COLO829 (cell line): ENCODE results near the gene MIEF1.
"Not testable (repeated sequence)": the region's sequence is repeated elsewhere in the genome, so short reads cannot be mapped to it uniquely, and the experiment has no call there.

Source experiments
- DNase-seq: peaks from one replicate; pipeline ENCODE4 v3.0.0; 2012; ENCODE audit warnings: low spot score

The MIEF1 gene

DNA sequence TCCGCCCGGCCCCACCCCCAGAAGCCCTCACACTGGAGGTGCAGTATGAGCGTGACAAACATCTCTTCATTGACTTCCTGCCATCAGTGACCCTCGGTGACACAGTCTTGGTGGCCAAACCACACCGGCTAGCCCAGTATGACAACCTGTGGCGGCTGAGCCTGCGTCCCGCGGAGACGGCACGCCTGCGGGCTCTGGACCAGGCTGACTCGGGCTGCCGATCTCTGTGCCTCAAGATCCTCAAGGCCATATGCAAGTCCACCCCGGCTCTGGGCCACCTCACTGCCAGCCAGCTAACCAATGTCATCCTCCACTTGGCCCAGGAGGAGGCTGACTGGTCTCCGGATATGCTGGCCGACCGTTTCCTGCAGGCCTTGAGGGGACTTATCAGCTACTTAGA is 11.7 kb downstream of the MIEF1 start:
- DNase-seq: no peak

DNA sequence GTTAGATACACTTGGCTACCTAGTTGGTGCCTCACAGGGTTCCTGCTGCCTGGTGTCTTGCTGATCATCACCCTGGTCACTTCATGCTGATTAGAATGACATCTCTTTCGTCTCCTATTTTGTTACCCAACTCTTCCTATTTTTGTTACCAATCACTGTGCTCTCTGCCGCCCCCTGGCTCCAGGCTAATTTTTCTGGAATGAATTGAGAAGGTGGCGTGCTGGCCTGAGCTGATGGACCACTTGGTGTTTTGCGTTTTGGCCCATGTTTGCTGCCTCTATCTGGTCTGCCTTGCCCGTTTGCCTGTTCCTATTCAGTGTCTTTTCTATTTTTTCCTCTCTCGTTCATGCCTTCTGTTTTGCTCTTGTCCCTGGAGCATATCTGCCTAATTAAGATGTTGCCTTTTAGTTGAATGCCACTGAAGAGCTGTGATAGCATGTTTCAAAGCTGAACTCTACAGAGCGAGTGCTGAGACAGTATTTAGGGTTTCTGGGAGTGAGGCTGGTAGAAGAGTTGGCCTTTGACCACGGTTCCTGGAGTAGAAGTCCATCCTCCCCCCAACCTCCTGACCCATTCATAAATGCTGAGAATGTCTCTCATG is 12.4 kb downstream of the MIEF1 start:
- peak; percentile 48 for DNase-seq

DNA sequence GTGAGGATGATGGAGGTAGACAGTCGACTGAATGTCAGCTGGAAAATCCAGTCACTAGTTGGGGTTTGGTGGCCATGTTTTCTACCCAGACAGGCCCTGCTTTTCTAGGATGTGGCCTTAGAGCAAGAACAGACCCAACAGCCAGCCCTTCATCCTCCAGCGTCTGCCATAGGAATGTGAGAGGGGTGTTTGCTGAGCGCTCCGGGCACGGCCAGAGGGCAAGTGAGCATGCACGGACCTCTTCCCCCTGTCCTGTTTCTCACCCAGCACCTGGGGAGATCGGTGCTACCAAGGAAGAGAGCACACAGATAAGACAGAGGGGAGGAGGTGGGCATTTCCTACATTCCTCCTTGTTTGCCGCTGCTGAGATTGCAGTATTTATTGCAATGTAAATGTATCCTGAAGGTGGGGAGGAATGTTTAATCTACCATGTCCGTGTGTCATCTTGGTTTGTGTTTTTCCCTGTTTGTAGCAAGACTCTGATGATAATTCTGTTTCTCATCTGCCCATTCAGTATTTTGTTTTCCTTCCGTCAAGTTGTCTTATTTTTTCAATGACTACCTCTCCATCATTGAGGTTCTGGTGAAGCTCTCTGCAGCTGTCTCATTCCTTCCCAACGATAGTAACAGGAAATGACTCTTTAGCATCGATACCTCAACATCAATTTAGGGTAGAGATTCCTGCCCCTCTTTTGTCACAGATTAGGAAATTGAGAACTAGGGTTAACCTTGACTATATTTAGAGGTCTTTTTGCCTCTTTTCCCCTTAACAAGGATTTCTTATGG is 13.4 kb downstream of the MIEF1 start:
- DNase-seq: no peak

DNA sequence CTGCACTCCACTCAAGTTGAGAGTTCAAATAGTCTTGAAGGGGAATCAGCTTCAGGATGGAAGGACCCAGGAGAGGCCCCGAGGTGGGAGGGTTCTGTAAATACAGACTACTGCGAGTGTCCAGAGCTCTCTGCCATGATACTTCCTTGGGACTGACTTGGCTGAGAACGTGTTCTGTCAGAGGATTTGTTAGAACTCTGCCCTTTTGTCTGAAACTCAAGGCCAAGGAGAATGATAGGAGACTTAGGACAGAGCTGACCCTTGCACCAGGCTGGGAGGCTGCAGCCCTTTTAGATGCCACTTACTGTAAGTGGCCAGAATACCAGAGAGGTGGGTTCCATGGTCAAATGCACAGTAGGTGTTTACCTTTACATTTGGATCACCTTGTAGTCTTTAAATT is 15.4 kb downstream of the MIEF1 start:
- DNase-seq: no peak

DNA sequence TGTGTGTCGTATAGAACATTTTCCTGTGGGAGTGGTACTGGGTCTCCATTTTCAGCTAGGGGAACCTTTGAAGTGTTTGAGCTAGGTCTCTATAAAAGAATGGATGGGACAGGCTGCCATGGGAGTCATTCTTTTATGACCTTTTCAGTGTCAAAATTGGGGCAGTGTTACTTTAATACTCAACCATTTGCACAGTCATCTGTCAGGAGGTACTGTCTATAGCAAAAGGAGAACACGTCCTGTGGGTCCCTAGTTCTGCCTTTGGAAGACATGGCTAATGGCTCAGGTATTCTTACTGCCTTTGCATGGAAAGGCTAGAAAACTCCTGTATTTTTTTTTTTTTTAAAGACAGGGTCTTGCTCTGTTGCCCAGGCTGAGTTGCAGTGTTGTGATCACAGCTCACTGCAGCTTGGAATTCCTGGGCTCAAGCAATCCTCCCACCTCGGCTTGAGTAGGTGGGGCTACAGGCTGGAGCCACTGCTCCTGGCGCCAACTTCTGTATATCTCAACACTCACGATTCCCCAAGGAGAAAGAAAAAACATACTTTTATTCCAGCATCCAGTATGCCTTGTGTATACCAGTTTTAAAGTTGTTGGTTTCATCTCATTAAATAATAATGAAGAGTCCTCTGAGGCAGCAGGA is 16.2 kb downstream of the MIEF1 start:
- no peak for DNase-seq

DNA sequence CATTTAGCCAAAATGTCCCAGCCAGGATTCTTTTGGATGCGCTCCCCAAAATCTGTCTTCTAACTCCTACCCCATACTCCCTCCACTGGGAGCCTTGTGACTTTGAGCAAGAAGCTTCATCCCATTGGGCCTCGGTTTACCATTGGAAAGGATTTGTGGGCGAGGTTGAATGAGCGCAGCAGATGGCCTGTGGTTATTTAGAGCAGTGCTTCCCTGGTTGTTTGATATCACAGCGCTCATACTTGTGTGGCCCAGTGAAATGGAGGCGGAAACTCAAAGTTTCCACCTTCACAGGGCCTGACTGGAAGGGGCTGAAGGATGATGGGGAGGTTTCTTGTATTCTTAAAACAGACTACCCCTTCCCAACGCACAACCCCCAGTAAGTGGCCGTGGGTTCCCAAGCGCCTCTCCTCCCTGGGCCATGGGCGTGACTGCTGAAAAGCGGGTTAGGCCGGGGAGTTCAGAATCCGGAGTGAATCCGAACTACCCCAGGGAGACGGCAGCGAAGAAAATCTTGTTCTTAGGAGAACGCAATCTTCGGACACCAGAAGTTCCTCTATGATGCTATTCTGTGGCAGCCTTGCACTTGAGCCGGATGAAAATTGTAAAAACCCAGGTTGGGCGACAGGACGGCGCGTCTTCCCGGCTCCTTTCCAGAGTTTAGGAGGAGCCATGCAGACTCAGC is 17.0 kb downstream of the MIEF1 start:
- DNase-seq: peak; percentile 46

DNA sequence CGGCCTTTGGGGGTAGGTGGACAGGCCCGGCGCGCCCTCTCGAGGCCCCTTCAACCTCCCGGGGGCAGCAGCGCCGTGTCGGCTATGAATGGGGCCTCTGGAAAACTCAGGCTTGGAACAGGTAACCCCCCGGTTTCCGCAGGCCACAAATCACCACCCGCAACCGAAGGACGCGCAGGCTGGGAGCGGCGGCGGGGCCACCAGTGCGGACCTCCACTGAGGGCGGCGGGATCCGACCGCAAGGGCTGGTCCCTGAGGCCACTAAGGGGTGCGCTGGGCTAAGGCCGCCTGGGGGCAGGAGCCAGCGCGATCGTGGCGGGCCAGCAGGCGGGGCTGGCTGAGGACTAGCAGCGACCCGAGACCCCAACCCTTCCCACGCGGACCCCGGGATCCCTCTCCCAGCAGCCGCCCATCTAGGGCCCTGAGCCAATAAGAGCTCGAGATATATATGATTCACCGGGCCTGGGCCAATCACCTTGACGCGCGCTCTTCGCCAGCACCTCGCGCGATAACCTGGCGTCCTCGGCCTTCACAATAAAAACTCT is 17.7 kb downstream of the MIEF1 start:
- DNase-seq: peak; percentile 100

DNA sequence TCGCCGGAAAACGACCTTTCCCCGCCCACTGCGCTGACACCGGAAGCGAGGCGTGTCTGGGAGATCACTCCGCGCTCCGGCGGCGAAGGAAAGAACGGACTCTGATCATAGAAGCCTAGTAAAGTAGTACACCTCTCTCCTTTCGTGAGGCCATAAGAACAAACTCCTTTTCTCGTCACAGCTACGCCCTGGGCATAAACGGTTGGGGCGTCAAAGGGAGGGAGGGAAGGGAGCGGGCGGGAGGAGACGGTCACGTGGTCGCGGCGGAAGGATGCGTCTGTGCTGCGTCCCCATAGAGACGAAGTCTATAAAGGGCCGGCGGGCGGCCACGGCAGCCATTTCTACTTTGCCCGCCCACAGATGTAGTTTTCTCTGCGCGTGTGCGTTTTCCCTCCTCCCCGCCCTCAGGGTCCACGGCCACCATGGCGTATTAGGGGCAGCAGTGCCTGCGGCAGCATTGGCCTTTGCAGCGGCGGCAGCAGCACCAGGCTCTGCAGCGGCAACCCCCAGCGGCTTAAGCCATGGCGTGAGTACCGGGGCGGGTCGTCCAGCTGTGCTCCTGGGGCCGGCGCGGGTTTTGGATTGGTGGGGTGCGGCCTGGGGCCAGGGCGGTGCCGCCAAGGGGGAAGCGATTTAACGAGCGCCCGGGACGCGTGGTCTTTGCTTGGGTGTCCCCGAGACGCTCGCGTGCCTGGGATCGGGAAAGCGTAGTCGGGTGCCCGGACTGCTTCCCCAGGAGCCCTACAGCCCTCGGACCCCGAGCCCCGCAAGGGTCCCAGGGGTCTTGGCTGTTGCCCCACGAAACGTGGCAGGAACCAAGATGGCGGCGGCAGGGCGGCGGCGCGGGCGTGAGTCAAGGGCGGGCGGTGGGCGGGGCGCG is 18.4 kb downstream of the MIEF1 start, which contains the start of gene ATF4:
TSS of gene ATF4 (plus strand) at position 337 of the 880 bp plus-strand sequence. CDS start 884 bp downstream, outside the sequence.
- peak; percentile 92 for DNase-seq

DNA sequence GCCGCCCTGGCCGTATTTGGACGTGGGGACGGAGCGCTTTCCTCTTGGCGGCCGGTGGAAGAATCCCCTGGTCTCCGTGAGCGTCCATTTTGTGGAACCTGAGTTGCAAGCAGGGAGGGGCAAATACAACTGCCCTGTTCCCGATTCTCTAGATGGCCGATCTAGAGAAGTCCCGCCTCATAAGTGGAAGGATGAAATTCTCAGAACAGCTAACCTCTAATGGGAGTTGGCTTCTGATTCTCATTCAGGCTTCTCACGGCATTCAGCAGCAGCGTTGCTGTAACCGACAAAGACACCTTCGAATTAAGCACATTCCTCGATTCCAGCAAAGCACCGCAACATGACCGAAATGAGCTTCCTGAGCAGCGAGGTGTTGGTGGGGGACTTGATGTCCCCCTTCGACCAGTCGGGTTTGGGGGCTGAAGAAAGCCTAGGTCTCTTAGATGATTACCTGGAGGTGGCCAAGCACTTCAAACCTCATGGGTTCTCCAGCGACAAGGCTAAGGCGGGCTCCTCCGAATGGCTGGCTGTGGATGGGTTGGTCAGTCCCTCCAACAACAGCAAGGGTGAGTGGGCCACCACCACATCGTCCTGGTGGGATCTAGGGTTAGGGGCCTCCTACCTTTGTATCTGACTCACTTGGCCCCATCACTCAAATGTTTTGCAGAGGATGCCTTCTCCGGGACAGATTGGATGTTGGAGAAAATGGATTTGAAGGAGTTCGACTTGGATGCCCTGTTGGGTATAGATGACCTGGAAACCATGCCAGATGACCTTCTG is 19.2 kb downstream of the MIEF1 start:
- peak; percentile 80 for DNase-seq

DNA sequence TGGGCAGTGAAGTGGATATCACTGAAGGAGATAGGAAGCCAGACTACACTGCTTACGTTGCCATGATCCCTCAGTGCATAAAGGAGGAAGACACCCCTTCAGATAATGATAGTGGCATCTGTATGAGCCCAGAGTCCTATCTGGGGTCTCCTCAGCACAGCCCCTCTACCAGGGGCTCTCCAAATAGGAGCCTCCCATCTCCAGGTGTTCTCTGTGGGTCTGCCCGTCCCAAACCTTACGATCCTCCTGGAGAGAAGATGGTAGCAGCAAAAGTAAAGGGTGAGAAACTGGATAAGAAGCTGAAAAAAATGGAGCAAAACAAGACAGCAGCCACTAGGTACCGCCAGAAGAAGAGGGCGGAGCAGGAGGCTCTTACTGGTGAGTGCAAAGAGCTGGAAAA is 20.0 kb downstream of the MIEF1 start:
- DNase-seq: not testable (repeated sequence)

DNA sequence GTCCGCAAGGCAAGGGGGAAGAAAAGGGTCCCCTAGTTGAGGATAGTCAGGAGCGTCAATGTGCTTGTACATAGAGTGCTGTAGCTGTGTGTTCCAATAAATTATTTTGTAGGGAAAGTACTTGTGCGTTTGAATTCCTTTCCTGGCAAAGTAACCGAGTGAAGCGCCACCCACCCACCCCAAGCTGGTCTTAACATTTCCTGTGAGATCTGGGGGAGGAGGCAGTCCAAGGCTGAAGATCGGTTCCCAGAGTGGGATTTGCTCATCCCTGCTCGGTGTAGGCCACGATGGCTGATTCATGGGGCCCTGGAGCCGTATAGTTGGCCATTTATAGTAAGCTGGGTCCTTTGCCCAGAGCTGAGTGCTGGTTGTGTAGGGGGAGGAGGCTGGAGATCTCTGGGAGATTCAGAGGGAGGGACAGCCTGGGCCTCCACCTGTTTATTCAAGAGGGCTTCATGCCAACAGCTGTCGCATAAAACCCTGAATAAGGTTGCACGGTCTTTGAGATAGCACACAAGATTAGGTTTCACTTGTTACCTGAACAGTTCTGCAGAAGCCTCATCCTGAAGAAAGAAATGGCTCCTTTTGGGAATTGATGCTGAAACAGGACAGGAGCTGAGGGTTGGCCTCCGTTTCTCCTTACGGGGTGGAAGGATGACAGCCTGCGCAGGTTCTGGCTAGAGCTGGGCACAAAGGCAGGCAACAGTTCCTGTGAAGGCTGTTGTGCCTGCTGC is 20.6 kb downstream of the MIEF1 start:
- peak; percentile 49 for DNase-seq

DNA sequence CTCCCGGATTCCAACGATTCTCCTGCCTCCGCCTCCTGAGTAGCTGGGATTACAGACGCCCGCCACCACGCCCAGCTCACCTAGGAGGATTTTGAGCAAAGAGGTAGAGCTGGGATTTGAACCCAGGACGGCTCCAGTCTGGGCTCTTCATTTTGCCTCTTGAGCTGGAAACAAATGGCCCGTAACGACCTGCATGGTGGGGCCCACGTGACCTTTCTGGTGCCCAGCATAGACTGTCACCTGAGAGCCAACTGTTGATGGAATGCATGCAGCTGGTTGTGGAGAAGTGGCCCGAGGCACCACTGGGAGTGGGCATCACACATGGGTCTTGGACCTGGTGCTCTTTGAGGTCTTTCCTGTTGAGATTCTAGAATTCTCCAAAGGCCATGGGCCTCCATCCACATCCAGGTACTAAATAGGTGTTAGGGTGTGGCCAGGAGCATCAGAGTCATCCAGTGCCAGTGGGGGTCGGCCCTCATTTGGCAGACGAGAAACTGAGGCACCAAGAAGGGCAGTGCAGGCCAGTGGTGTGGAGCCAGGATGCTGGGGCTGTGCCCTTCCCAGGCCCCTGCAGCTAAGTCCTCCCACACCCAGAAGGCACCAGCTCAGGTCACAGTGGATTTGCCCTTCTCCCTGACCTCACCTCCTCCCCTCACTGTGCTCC is 22.1 kb downstream of the MIEF1 start:
- no peak for DNase-seq

DNA sequence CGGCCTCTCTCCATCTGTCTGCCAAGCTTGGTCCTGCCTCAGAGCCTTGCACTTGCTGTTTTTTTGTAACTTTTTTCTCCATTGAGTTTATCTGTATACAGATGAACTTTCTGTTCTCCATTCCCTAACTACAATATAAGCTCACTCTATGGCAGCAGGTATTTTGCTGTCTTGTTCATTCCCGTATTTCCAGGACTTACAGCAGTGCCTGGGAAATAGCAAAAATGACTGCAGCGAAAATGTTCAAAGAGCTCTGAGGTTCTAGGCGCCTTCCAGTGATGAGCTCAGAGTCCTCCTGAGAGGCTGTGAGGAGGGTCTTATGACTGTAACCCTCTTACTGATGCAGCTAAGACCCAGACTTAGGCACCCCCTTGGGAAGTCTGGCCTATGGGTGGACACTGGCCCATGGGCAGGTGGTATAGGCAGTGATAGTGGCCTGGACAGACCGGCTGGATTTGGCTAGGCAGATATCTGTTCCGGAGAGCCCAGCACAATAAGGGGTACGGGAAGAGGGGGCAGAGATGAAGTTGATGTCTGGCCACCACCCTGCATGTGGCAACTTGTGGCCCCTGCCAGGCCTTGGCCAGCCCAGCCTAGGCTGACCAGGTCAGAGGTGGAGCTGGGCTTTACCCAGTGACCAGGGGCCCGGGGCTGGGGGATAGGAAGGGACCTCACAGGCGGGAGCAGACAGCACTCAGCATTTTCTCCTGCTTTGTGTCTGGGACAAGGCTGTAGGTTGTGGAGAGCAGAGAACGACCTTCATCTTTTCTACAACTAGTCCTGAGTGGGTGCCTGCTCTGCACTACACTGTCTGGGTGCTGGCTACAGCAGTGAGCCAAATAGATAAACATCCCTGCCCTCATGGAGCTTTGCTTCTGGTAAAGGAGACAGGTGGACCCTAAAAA is 22.9 kb downstream of the MIEF1 start:
- no peak for DNase-seq

DNA sequence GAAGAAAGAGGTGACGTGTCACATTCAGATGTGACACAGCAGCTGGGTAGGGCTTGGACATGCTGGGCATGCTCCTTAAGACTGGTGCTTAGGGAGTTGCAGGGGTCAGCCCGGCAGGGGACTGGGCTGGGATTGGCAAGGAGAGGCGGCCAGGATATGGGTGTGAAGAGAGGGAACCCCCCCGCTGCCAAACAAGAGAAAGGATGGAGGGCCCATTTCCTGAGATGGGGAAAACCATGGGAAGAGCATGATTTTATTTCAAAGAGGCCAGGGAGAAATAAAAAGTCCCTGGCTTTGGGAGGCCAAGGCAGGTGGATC is 23.5 kb downstream of the MIEF1 start:
- DNase-seq: no peak

DNA sequence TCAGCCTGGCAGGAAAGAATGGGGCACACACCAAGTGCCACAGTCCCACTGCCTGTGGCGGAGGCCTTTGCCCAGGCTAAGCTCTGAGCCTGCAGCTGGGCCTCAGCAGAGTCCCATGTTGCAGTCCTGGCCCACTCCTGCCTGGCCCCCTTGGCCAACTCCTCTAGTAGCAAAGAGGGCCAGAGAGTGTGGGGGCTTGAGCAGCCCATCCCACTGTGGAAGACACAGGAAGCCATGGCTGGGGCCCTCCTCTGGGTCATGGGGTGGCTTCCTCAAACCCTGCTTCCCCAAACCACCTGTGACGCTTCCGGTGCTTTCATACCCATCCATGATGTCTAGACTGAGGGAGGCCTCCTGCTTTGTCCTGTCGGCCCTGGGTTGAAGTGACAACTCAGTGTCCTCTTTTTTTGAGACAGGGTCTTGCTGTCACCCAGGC is 24.7 kb downstream of the MIEF1 start:
- no peak for DNase-seq

DNA sequence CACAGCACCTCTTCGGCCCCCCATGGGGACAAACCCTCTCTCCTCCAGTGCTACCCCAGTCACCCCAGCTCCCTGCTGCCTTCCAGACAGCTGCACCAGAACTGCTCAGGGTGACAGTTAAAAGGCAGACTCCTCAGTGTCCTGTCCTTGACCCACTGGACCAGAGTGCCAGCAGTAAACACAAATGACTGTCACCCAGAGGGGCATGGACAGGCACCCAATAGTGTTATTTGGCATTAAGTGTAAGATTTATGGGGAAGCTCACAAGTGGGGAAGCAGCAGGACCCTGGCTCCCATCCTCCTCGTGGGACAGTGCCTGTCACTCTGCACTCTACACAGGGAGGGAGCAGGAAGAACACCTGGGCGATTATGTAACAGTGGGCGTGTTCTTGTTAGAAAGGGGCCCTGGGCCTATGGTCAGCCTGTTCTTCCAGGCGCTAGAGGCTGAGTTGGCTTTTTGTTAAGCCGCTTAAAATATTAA is 25.4 kb downstream of the MIEF1 start:
- no peak for DNase-seq

DNA sequence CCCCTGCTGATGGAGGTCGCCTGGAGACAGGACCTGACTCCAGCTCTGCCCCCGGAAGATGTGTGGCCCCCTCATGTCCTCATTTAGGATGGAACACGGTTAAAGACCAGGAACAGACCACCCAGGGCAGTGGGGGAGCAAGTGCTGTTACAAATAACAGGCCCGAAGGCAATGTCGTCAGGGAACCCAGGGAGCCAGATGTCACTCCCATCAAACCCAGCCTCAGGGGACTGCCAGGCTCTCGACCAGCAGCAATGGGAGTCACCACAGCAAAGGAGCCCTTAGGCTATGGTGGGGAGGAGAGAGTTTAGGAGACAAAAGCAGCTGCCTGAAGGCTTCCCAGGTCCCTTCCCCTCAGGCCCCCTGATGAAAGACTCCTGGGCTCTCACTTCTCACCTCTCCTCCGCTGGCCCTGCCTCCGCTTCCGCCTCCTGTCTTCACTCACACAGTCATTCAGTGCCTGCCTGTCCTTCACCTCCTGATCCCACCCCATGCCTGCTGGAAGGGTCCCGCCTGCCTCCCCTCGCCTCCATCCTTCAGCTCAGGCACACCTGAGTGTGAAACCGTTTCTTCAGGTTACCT is 26.1 kb downstream of the MIEF1 start:
- no peak for DNase-seq
